NCI-H510A (cell line): ENCODE data around the gene KCNQ1.

Experiments
- DNase-seq: peaks from one replicate; lab custom pipeline; 2025; lab: John Stamatoyannopoulos, UW

KCNQ1 gene

GRCh38 chr11:2716376-2717095 lies 271.7 kb downstream of the KCNQ1 start:
- no peak for DNase-seq

DNA sequence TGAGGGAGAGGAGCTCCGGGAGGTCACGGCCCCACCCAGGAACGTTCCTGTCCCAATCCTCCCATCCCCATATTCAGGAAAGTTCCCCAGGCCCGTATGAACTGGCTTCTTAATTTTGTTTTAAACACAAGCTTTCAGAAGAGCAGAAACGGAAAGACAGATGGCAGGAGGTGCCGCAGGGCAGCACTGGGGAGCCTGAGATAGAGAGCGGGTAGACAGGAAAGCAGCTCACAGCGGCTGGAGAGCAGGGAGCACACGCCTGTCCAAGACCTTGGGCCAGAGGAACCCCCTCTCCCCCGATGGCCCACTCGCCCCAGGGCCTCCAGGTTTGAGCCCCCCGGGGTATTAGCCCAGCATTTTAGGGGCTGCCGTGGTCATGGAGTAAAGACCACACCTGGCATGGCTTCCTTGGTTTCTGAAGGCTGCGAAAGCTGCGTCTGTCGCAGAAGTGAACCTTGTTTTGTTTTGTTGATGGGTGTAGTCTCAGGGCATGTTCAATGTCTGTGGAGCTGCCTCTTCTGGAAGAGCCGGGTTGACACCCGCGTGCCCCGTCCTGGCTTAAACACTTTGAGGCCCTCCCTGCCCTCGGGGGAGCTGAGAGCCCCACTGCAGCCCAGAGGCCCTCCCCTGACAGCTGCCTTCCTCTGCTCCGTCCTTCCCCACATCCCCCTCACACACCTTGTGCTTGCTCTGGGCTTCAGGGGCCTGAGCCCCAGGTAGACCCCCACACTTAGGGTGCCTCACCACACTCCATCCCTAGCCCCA lies 272.9 kb downstream of the KCNQ1 start:
- no peak for DNase-seq

- no peak for DNase-seq
These were observed 274.1 kb downstream of the KCNQ1 start for GRCh38 chr11:2718817-2719438.

GRCh38 chr11:2719831-2720590 lies 275.2 kb downstream of the KCNQ1 start:
- no peak for DNase-seq

DNA sequence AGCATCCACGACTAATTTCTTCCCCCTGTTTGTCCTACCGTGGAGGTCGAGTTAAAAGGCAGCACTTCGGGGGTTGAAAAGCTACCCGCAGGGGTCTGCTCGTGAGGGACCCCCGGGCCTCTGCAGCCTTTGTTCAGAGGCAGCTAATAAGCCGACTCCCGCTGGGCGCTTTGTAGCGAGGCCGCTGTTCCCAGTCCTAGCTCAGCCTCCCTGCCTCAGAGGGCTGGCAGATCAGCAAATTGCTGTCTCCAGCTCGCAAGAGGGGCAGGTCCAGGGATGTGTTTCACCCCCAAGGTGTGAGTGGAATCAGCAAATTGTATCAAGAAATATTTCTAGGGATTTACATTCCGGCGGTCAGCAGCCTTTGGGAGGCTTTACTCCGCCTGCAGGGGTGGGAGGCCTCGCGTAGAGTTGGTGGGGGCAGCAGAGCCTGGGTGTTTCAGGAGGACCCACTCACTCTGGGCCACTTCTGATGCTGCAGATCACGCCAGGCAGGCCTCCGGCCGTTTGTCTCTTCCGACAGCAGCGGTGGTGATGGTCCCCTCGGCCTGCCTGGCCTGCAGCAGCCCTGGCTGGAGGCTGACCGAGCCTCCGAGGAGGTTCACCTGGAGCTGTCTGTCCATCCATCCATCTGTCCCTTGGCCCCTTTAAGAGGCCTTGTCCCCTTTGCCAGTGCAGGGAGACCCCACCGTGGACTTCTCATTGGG lies 276.6 kb downstream of the KCNQ1 start:
- no peak for DNase-seq

DNA sequence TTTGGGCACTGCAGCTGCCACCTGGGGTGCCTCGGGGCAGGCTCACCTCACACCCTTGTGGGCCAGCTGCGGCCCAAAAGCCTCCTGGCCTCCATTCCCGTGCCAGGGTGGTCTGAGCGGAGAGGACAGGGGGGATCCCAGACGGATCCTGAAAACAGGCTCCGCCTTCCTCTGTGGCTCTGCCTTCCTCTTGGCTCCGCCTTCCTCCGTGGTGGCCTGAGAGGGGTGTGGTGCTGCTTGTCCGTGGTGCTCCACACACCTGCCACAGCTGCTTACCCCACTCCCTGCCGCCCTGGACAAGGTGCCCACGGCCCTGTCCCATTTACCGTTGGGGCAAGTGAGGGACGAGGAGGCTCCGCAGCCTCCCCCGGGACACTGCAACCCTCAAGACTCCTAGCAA lies 278.1 kb downstream of the KCNQ1 start:
- DNase-seq, result no peak

GRCh38 chr11:2724104-2724503 lies 279.3 kb downstream of the KCNQ1 start:
- DNase-seq, result no peak

- no peak for DNase-seq
These were observed 280.0 kb downstream of the KCNQ1 start for GRCh38 chr11:2724653-2725367.

DNA sequence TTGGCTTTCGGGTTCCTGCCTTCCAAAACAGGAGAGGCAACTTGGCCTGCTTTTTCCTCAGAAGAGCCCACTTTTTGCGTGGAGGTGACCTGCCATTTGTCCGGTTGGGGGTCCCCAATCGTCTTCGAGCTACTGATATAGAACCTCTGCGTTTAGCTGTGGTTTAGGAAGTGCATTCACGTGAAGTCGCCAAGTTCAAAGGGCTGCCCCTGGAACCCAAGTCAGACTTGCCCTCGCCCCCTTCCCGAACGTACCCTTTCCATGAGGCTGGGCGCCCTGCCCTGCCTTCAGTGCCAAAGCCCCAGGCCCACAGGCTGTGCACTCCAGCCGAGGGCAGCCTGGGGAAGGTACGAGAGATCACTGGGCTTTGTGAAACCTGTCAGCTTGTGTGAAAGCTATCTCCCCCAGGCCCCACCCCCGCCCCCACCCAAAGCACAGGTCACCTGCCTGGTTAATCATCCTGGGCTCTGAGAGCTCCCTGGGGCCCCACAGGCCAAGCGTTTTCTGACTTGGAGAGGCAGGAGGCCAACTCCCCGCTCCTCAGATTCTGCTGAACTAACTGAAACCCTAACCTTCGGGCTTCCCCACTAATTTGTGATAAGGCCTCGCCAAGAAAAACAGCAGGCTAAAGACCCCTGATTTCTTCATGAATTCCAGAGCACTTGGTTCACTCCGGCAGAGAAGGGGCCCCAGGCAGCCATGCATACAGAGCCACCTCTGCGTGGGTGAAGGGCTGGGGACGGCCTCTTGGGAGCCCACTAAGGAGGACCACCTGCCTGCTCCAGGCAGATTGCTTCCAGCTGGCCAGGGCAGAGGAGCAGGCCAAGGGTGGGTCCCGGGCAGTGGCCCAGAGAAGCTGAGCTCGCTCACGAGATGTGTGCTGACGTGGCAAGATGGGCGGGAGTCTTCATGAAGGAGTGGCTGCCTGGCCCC lies 280.8 kb downstream of the KCNQ1 start:
- DNase-seq, result no peak

DNA sequence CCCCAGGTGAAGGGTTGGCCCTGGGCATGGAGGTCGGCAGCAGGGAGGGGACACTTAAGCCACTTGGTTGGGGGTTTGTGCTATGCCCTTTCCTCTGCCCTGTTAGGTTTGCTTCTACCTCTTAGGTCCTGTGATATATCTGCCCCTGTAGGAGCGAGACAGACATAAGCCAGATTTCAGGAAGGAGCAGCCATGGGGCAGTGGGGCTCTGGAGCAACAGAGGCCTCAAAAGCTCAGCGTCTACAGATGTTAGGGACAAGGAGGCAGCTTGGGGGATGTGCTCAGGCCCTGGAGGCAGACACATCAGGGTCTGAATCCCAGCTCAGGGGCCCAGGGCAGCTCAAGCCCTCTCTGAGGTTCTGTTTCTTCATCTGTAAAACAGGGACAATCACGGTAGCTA lies 282.2 kb downstream of the KCNQ1 start:
- DNase-seq, result no peak

GRCh38 chr11:2728128-2728662 lies 283.4 kb downstream of the KCNQ1 start:
- DNase-seq, result no peak

GRCh38 chr11:2728663-2729332 lies 284.0 kb downstream of the KCNQ1 start:
- DNase-seq, result no peak

DNA sequence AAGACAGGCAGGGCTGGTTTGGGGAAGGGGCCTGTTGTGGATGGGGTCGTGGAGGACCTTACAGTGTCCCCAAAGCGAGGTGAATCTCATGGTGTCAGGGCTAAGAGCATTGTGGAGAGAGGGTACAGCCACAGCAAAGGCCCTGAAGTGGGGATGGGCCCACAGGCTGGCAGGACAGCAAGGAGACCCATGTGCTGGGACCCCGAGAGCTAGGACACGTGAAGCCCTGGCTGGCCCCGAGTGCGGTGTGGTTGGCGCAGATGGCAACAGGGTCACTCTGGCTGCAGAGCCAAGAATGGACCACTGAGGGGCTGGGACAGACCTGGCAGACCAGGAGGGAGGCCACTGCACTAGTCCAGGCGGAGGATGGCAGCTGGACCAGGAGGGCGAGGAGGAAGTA lies 285.0 kb downstream of the KCNQ1 start:
- DNase-seq, result no peak

DNA sequence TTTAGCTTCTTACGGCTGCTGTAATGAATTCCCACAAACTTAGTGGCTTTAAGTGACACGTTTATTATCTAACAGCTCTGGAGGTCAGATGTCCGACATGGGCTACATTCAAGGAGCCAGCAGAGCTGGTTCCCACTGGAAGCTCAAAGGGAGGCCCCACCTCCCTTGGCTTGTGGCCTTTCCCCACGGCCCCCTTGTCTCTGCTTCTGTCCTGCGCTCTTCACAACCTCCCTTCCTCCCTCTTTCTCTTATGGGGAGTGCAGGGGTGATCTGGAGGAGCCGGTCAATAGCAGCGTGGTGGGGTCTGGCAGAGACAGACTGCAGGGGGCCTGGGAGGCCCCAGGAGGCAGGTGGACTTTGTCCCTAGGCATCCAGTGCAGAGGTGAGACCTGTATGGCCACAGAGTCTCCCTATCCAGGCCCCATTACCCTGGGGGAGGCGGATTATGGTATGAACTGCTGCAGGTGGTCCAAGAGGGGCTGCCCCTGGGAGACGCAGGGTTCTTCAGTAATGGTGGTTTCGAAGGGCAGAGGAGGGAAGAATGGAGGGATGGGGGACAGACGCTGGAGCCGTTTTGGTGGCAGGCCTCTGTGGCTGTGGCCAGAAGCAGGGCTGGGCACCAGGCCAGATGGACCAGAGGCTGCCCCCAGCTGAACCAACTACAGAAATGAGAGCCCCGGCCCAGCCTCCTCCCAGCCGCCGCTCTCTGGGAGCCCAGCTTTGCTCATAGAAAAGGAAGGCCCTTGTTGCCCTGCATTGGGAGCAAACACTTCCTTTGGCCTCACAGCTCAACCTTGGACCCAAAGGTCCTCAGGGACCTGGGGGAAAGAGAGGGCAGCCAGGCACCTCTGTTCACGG lies 285.7 kb downstream of the KCNQ1 start:
- DNase-seq, result no peak

DNA sequence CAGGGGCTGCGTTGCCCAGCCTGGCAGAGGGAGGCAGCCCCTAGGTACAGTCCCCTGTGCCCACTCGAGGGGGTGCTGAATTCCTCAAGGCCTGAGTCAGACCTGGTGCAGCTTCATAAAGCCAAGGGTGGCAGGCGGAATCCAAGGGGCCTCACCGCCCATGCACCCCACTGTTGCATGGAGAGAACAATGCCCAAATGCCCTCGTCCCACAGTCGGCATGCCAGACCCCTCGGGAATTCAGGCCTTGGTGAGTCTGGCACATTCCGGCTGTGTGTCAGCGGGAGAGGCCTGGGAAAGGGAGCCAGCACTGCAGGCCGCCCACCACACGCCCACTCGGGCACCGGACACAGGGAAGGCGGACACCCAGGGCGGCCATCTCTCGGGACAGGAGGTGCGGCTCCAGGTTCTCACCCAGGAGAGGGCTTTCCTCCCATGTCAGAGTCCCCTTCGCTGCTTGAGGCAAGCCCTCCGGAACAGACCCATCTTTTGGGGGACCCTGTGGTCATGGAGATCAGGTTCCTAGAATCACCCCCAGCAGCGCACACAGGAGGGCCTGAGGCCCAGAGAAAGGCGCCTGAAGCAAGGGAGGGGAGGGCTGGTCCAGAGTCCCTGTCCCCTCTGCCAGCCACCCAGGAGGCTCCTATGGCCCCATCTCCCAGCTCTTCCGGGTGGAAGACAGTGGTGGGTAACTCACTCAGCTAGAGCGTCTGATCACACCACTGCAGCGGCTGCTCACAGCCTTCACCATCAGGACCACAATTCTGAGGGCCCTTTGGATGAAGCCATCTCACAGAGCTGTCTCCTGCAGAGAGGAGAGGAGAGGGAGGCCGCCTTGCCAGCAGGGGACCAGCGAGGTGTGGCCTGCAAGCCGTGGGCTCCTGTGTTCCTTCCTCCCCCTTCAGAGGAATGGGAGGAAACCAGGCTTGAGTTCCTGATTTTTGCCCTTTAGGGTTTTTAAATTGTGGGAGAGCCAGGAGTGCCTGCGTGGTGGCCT lies 286.6 kb downstream of the KCNQ1 start:
- DNase-seq, result no peak

DNA sequence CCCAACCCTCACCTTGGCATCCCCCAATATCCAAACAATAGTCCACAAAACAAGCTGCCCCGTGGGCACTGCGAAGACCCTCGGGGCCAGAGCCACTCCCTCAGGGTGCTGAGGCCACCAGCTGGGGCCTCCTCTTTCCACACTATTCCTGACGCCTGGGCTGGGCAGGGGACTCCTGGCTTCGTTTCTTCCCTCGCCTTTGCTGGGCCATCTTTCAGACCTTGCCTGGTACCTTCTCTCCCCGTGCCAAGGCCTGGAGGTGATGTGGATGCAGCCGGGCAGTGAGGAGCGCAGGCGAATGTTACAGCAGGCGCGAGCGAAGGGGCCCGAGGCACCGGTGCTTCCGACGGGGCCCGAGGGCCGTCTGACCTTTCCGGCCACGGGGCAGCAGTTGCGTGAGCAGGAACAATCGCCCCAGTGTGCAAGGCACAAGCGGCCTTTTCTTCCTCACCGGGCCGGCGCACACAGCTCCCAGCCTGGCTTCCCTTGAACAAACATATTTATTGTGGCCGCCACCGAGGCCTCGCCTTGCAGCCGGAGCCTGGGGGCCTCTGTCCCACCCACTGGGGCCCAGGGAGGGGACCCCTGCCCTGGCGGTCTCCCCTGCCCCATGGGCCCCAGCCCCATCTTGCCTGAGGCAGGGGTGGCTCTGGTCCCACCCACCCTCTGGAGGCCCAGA lies 287.6 kb downstream of the KCNQ1 start:
- DNase-seq, result no peak
